Measurements from ENCODE around the gene AGO3. TPM values are rescaled to one million over a fixed set of nuclear protein-coding genes. Genes with fewer than 3 reads are reported as not detected.

The AGO3 gene
- total RNA-seq, 1 experiment from 2014 or later, result 39.4 TPM

DNA sequence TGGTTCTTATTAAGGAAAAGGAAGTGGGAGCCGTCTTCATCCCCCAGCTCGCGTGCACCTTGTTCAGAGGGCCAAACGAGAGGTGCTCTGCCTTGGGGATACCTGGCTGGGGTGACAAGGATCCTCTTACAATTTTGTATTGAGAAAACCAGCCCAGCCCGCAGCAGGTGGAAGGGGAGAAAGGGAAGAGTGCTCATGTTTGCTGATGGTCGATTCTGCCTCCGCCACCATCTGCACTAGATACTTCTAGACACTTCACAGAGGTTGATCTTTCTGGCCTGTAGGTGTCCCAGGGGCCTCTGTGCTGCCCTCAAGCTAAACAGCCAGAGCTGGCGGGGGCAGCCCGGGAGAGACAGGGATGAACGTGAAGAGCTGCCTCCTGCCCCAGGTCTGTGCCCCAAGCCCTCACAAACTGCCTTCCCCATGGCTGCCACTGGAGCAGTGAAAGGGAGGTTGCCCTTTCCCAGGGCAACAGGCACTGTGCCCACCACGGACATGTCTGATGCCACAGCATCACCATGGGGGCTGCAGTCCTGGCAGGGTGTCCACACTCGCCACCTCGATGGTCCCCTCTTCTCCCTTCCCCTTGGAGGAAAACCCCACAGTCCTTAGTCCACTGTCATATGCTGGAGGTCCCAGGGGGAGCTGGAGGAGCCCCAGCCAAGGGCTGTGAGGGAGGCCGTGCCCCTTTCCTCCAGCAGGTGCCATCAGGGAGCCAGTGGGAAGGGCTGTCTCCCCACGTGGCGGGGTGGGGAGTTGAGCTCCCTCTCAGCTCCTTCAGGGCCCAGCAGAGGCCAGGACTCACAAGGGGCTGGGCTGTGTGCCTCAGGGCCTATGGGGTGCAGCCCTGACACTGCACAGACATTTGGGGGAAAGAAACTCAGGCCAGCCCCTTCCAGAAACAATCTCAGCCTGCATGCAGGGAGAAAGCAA is 165.9 kb downstream of the AGO3 start:
- ChIA-PET POLR2A (interaction anchor here (0.6 kb wide), 1 partner anchor 187 kb away, joined by 3 read pairs; no protein-coding TSS in a partner anchor), CTCF (interaction anchor here (0.5 to 1.5 kb wide), 6 partner anchors 24 to 245 kb away, joined by 3 to 12 read pairs (median 4); no protein-coding TSS in a partner anchor)
- in situ Hi-C loops (cut with HindIII; ENCODE audit: low pct_unique_long_range_greater_than_20kb, low sequenced_read_pairs) (no loop called here), intact Hi-C loops (cut with micrococcal nuclease; ENCODE audit: unreplicated experiment) (no loop called here)
- Histone ChIP-seq H3K4me3 (ENCODE audit: low read depth in 2 of 2, low read length in 2 of 2) (no peak overlapping the region), H3K27ac (ENCODE audit: low read length) (no peak overlapping the region), H3K4me1 (ENCODE audit: control insufficient read depth, insufficient read depth, low read length) (peaks cover 3% of the 10 kb centered on the region; the same call in 1 of the 2 replicates), H3K36me3 (ENCODE audit: control insufficient read depth, insufficient read depth, low read length) (peaks cover 9% of the 10 kb centered on the region), H3K9me3 (ENCODE audit: control insufficient read depth, insufficient read depth, low read depth, low read length) (no peaks in the 10 kb centered on the region), H3K27me3 (ENCODE audit: control insufficient read depth, insufficient read depth, low read length) (no peaks in the 10 kb centered on the region)
- no peak for DNase-seq (ENCODE audit: low read depth, low spot score)
- no peak for TF ChIP-seq SIN3A (IDR thresholded peaks at IDR 0.05; ENCODE audit: borderline replicate concordance, insufficient read depth, low read depth, low read length)
- TF ChIP-seq, protein P1, sequence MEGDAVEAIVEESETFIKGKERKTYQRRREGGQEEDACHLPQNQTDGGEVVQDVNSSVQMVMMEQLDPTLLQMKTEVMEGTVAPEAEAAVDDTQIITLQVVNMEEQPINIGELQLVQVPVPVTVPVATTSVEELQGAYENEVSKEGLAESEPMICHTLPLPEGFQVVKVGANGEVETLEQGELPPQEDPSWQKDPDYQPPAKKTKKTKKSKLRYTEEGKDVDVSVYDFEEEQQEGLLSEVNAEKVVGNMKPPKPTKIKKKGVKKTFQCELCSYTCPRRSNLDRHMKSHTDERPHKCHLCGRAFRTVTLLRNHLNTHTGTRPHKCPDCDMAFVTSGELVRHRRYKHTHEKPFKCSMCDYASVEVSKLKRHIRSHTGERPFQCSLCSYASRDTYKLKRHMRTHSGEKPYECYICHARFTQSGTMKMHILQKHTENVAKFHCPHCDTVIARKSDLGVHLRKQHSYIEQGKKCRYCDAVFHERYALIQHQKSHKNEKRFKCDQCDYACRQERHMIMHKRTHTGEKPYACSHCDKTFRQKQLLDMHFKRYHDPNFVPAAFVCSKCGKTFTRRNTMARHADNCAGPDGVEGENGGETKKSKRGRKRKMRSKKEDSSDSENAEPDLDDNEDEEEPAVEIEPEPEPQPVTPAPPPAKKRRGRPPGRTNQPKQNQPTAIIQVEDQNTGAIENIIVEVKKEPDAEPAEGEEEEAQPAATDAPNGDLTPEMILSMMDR (IDR thresholded peaks at IDR 0.05), result peak; percentile 65; the same call in 1 of the 2 replicates
- ATAC-seq, result peak; percentile 63
- BruUV-seq (replicated peaks), result no TSS peak

DNA sequence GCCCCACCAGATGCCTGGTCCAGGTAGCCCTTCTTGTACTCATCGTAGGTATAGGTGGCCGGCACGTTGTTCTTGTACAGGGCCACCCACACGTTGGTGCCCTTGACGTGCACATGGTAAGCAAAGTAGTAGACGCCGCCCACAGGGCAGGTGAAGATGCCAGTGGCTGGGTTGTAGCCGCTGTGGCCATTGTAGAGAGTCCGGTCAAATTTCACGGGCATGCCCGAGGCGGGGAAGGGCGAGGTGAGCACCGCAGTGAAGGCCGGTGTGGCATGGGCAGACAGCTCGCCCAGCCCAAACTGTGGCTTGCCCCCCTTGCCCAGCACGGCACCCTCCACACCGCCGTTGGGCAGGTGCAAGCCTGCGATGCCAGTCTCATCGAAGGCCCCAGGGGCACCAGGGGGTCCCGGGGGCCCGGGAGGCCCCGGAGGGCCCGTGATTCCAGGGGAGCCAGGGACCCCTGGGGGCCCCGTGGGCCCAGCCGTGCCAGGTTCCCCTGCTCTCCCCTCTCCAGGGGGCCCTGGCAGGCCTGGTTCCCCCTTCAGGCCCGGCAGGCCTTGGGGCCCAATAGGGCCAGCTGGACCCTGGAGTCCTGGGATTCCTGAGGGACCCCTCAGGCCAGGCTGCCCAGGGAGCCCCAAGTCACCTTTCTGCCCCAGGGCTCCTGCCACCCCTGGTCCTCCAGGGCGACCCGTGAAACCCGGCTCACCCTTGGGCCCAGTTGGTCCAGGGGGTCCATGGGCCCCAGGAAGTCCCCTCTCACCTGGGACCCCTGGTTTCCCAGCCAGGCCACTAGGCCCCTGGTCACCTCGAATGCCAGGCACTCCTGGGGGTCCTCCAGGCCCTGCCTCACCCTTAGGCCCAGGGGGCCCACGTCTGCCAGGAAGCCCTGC is 167.0 kb downstream of the AGO3 start:
- no peak for ATAC-seq
- in situ Hi-C loops (cut with HindIII; ENCODE audit: low pct_unique_long_range_greater_than_20kb, low sequenced_read_pairs), result no loop called here
- peaks cover 5% of the 10 kb centered on the region; the same call in 1 of the 2 replicates for H3K36me3 ChIP-seq (ENCODE audit: control insufficient read depth, insufficient read depth, low read length)
- H3K9me3 ChIP-seq (ENCODE audit: control insufficient read depth, insufficient read depth, low read depth, low read length), result no peaks in the 10 kb centered on the region
- no peak overlapping the region for H3K4me3 ChIP-seq (ENCODE audit: low read depth in 2 of 2, low read length in 2 of 2)
- H3K27me3 ChIP-seq (ENCODE audit: control insufficient read depth, insufficient read depth, low read length), result no peaks in the 10 kb centered on the region
- DNase-seq (ENCODE audit: low read depth, low spot score), result no peak
- no peak overlapping the region for H3K27ac ChIP-seq (ENCODE audit: low read length)
- peaks cover 3% of the 10 kb centered on the region; the same call in 1 of the 2 replicates for H3K4me1 ChIP-seq (ENCODE audit: control insufficient read depth, insufficient read depth, low read length)
- intact Hi-C loops (cut with micrococcal nuclease; ENCODE audit: unreplicated experiment), result no loop called here
- POLR2A ChIA-PET, result no interaction called here
- TF ChIP-seq SIN3A (IDR thresholded peaks at IDR 0.05; ENCODE audit: borderline replicate concordance, insufficient read depth, low read depth, low read length) (no peak), POLR2AphosphoS5 (IDR thresholded peaks at IDR 0.05; ENCODE audit: low read depth, low read length) (no peak), TCF7L2 (IDR thresholded peaks at IDR 0.05; ENCODE audit: low read depth, low read length) (no peak)
- TF ChIP-seq, protein P2, sequence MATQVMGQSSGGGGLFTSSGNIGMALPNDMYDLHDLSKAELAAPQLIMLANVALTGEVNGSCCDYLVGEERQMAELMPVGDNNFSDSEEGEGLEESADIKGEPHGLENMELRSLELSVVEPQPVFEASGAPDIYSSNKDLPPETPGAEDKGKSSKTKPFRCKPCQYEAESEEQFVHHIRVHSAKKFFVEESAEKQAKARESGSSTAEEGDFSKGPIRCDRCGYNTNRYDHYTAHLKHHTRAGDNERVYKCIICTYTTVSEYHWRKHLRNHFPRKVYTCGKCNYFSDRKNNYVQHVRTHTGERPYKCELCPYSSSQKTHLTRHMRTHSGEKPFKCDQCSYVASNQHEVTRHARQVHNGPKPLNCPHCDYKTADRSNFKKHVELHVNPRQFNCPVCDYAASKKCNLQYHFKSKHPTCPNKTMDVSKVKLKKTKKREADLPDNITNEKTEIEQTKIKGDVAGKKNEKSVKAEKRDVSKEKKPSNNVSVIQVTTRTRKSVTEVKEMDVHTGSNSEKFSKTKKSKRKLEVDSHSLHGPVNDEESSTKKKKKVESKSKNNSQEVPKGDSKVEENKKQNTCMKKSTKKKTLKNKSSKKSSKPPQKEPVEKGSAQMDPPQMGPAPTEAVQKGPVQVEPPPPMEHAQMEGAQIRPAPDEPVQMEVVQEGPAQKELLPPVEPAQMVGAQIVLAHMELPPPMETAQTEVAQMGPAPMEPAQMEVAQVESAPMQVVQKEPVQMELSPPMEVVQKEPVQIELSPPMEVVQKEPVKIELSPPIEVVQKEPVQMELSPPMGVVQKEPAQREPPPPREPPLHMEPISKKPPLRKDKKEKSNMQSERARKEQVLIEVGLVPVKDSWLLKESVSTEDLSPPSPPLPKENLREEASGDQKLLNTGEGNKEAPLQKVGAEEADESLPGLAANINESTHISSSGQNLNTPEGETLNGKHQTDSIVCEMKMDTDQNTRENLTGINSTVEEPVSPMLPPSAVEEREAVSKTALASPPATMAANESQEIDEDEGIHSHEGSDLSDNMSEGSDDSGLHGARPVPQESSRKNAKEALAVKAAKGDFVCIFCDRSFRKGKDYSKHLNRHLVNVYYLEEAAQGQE (IDR thresholded peaks at IDR 0.05; ENCODE audit: insufficient read depth in 1 of 2, low read depth in 2 of 2, low read length in 1 of 2), result no peak
- TF ChIP-seq, protein P1 (IDR thresholded peaks at IDR 0.05), result no peak
- CTCF ChIA-PET, result interaction anchor here (0.5 to 1.5 kb wide), 6 partner anchors 25 to 244 kb away, joined by 3 to 12 read pairs (median 4); no protein-coding TSS in a partner anchor
- no TSS peak for BruUV-seq (replicated peaks)

Measured in Panc1 (cell line).